ENCODE results near the gene CACNA1B.

CACNA1B gene

DNA sequence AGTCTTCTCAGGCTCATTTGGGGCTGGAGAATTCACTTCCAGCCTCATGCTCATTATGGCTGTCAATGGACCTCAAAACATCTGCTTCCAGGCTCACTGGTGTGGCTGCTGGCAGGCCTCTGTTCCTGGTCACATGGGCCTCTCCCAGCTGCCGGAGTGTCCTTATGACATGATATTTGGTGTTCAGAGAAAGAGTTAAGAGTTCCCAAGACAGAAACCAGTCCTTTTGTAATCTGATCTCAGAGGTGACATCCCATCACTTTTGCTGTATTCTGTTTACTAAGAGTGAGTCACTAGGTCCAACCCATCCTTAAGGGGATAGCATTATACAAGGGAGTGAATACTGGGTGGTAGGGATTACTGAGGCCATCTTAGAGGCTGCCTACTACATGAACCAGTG lies 104.6 kb downstream of the CACNA1B start:
- Histone ChIP-seq H4K20me1 (ENCODE audit: insufficient read depth) (no peaks in the 10 kb centered on the region), H3K27ac (no peak overlapping the region), H3K4me1 (ENCODE audit: low read depth, poor library complexity, severe bottlenecking) (no peaks in the 10 kb centered on the region), H3K36me3 (ENCODE audit: insufficient read depth) (no peaks in the 10 kb centered on the region), H3K27me3 (ENCODE audit: insufficient read depth, low read depth) (no peaks in the 10 kb centered on the region; the same call in 1 of the 2 replicates), H2AFZ (ENCODE audit: low read depth) (no peak overlapping the region), H3K4me2 (no peak overlapping the region), H3K4me3 (IDR thresholded peaks at IDR 0.05; ENCODE audit: insufficient read depth, low read depth, low read length) (no peak overlapping the region), H3K79me2 (ENCODE audit: insufficient read depth, low read depth) (no peaks in the 10 kb centered on the region), H3K9ac (no peak overlapping the region)
- no peak for TF ChIP-seq CTCF (conservative IDR thresholded peaks at IDR 0.05; ENCODE audit: low read depth, low read length)

DNA sequence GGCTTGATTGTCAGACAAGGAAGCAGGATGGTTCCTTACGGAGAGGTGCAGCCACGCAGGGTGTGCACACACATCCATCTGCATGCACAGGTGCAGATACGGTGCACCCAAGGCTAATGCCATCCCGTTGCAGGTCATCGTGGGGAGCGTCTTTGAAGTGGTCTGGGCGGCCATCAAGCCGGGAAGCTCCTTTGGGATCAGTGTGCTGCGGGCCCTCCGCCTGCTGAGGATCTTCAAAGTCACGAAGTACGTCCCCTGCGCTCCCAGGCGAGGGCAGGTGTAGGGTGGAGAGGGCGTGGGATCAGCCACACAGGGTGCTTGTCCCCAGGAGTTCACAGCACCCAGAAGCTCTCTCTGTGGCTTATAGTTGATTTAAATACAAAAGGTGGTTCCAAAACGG lies 106.4 kb downstream of the CACNA1B start:
- Histone ChIP-seq H4K20me1 (ENCODE audit: insufficient read depth) (no peaks in the 10 kb centered on the region), H3K9ac (no peak overlapping the region), H3K4me3 (IDR thresholded peaks at IDR 0.05; ENCODE audit: insufficient read depth, low read depth, low read length) (no peak overlapping the region), H3K36me3 (ENCODE audit: insufficient read depth) (no peaks in the 10 kb centered on the region), H3K27me3 (ENCODE audit: insufficient read depth, low read depth) (no peaks in the 10 kb centered on the region; the same call in 1 of the 2 replicates), H3K79me2 (ENCODE audit: insufficient read depth, low read depth) (no peaks in the 10 kb centered on the region), H3K4me1 (ENCODE audit: low read depth, poor library complexity, severe bottlenecking) (no peaks in the 10 kb centered on the region), H3K27ac (no peak overlapping the region), H3K4me2 (no peak overlapping the region), H2AFZ (ENCODE audit: low read depth) (no peak overlapping the region)
- TF ChIP-seq CTCF (conservative IDR thresholded peaks at IDR 0.05; ENCODE audit: low read depth, low read length), result no peak

DNA sequence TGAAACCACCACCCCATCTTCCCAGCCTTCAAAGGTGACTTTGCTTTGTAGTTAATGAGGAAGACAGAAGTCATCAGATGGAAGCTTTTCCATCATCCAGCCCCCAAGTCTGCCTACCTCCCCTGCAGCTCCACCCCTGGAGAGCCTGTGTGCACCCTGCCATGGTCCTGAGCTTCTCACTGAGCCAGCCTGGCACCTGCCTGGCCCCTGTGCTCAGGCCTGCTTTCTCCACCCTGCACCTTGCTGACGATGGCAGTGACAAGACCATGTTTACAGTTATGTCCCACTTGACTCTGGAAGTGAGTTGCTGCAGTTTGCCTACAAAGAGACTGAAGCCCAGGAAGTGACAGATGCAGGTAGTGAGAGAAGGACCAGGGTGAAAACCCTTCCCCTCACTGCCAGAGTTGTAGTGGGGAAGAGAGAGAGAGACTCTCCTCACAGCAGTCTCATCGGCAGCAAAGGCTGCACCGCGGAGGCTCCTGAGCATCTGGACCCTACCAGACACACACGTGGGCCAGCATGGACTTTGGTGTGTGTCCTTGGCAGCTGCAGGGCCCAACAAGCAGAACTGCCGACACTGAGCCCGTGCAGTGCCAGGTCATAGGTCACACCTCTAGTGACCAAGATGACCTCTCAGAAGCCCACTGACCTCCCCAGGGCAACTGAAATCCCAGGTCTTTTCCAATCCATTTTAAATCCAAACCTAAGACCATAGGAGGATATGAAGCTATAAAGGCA lies 107.1 kb downstream of the CACNA1B start:
- TF ChIP-seq CTCF (conservative IDR thresholded peaks at IDR 0.05; ENCODE audit: low read depth, low read length), result no peak

DNA sequence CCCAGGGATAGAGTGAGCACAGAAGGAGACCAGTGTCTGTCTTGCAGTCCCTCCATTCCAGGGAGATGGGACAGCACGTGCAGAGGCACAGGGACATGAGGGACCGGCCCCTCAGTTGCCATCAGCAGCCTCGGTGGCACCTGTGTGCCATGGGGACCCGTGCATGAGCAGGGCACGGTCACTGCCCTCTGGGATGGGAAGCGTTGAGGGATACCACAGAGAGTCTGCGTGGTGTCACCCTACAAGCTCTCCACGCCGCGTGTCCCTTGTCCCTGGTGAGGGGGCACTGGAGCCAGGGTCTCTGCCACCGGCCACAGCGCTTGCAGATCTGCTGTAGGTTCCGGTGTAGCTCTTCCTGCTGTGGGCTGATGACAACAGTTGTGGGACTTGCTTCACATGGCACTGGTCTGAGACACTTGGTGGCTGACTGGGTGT lies 108.1 kb downstream of the CACNA1B start:
- no peak for TF ChIP-seq CTCF (conservative IDR thresholded peaks at IDR 0.05; ENCODE audit: low read depth, low read length)
- H3K9ac ChIP-seq, result no peak overlapping the region
- H3K27me3 ChIP-seq (ENCODE audit: insufficient read depth, low read depth), result no peaks in the 10 kb centered on the region; the same call in 1 of the 2 replicates
- no peak overlapping the region for H3K4me3 ChIP-seq (IDR thresholded peaks at IDR 0.05; ENCODE audit: insufficient read depth, low read depth, low read length)
- no peaks in the 10 kb centered on the region for H3K4me1 ChIP-seq (ENCODE audit: low read depth, poor library complexity, severe bottlenecking)
- H3K79me2 ChIP-seq (ENCODE audit: insufficient read depth, low read depth), result no peaks in the 10 kb centered on the region
- H2AFZ ChIP-seq (ENCODE audit: low read depth), result no peak overlapping the region
- H3K36me3 ChIP-seq (ENCODE audit: insufficient read depth), result no peaks in the 10 kb centered on the region
- no peak overlapping the region for H3K27ac ChIP-seq
- H4K20me1 ChIP-seq (ENCODE audit: insufficient read depth), result no peaks in the 10 kb centered on the region
- no peak overlapping the region for H3K4me2 ChIP-seq

More for the DNA sequence above, 107.1 kb downstream of the CACNA1B start:
- H4K20me1 ChIP-seq (ENCODE audit: insufficient read depth), result no peaks in the 10 kb centered on the region
- no peaks in the 10 kb centered on the region for H3K36me3 ChIP-seq (ENCODE audit: insufficient read depth)
- H3K27me3 ChIP-seq (ENCODE audit: insufficient read depth, low read depth), result no peaks in the 10 kb centered on the region; the same call in 1 of the 2 replicates
- H2AFZ ChIP-seq (ENCODE audit: low read depth), result no peak overlapping the region
- no peak overlapping the region for H3K27ac ChIP-seq
- no peak overlapping the region for H3K4me3 ChIP-seq (IDR thresholded peaks at IDR 0.05; ENCODE audit: insufficient read depth, low read depth, low read length)
- no peaks in the 10 kb centered on the region for H3K79me2 ChIP-seq (ENCODE audit: insufficient read depth, low read depth)
- H3K9ac ChIP-seq, result no peak overlapping the region
- H3K4me1 ChIP-seq (ENCODE audit: low read depth, poor library complexity, severe bottlenecking), result no peaks in the 10 kb centered on the region
- H3K4me2 ChIP-seq, result no peak overlapping the region

Data from KMS-11 (cell line).